Hypothalamus (tissue), 51 donors: ENCODE data around the gene TMEM108.

Experiments
- DNase-seq, 51 donors: peaks; one replicate each; lab custom pipeline; 2025; lab: John Stamatoyannopoulos, UW

The TMEM108 gene

DNA sequence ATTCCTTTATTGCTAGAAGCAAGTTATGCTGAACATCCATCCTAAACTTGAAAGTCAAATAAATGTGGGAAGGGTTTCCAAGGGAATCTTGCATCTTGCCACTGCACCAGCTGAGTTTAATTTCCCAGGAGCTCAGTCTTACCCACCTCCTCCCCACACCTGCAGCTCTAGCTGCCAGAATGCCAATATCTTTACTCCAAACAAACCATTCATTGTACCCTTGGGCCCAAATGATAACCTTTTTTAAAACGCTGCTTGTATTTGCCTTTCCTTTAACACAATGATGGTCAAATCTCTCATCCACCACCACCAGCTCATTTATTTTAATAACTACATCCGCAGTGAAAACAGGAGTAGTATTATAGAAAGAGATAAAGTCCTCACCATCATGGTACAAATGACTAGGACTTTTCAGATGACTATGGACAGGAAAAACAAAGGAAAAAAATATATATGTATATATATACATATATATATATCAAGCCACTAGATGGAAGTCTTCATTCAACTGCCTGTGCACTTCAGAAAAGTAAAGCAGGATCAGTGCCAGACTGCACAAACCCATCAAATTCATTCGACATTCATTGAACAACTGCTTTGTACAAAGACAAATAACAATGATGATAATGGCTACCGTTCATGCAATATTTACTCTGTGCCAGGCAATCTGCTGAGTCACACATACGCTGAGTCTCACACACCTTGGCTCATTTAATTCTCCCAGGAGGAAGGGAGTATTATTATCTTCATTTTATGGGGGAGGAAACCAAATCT is 405.6 kb downstream of the TMEM108 start:
- peak in 2 of 51 donors; percentile 3 to 6 for DNase-seq

DNA sequence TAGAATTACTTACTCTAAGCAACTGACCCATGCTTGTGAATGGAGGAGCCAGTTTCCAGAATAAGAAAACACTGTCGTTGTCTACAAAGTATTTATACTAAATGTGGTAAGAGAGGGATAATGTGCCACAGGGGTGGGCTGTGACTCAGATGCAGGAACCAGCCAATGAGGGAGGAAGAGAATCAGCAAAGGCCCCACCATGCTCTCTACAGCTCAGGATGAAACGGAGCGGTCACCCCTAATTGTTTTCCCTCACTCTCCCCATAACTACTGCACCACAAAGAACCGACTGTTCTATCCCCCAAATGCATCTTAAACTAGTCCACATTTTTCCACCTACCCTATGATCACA is 406.2 kb downstream of the TMEM108 start:
- DNase-seq: no peak

DNA sequence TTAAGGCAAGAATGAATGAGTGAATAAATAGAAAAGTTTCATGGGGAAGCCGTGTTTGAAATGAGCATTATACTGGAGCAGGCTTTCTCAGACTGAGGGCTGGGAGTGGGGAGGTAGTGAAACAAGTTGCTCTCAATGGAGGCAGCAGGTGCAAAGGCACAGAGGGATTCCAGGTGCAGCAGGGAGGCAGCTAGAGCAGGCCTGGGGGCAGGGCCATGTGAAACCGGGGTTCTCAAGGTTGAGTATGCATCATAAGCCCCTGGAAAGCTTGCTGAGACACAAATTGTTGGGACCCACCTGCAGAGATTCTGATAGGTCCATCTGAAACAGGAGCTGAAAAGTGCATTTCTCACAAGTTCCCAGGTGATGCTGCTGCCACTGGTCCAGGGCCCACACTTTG is 406.9 kb downstream of the TMEM108 start:
- no peak for DNase-seq
